ENCODE measurements around the gene PPME1. TPM values are rescaled to one million over a fixed set of nuclear protein-coding genes. Genes with fewer than 3 reads are reported as not detected.
A peak's percentile ranks its signal among the peaks of the same experiment; 100 is the strongest.

PPME1 gene
- total RNA-seq, 1 donor from 2014 or later = 401 TPM

- no peak overlapping the region for H3K27ac ChIP-seq (ENCODE audit: low read depth, low read length)
- peaks cover 7% of the 10 kb centered on the region for H3K36me3 Mint-ChIP-seq (ENCODE audit: low read depth, unreplicated experiment)
- DNase-seq (ENCODE audit: low read depth) (peak; percentile 80), FAIRE-seq (no peak)
- peak overlapping the region; percentile 93 for H3K27ac Mint-ChIP-seq (ENCODE audit: unreplicated experiment)
- no peaks in the 10 kb centered on the region for H3K27me3 ChIP-seq (ENCODE audit: insufficient read depth, low read length)
- peaks cover 46% of the 10 kb centered on the region for H3K4me1 Mint-ChIP-seq (ENCODE audit: low read depth, unreplicated experiment)
- H3K4me1 ChIP-seq (ENCODE audit: insufficient read depth, low read length) = peaks cover 37% of the 10 kb centered on the region
- no peak overlapping the region for H3K9ac ChIP-seq (ENCODE audit: low read length)
- H3K9me3 ChIP-seq (ENCODE audit: insufficient read depth, low read depth, low read length) = no peaks in the 10 kb centered on the region
- H3K79me2 ChIP-seq (ENCODE audit: insufficient read depth, low read length) = no peaks in the 10 kb centered on the region
- TF ChIP-seq EZH2 (IDR thresholded peaks at IDR 0.05; ENCODE audit: insufficient read depth, low read length) (no peak), CTCF (IDR thresholded peaks at IDR 0.05; ENCODE audit: insufficient read depth, low read depth, low read length) (no peak)
- H3K4me3 ChIP-seq (ENCODE audit: insufficient read depth, low read depth, low read length) = no peak overlapping the region
- H3K36me3 ChIP-seq (ENCODE audit: insufficient read depth, low read length) = no peaks in the 10 kb centered on the region
- no peaks in the 10 kb centered on the region for H3K9me3 Mint-ChIP-seq (ENCODE audit: unreplicated experiment)
- H3K4me2 ChIP-seq (ENCODE audit: low read length) = no peak overlapping the region
- H4K20me1 ChIP-seq (ENCODE audit: insufficient read depth, low read length) = no peaks in the 10 kb centered on the region
- H3K27me3 Mint-ChIP-seq (ENCODE audit: low read depth, unreplicated experiment) = no peaks in the 10 kb centered on the region
- H3K4me3 Mint-ChIP-seq (ENCODE audit: unreplicated experiment) = no peak overlapping the region
- H2AFZ ChIP-seq (ENCODE audit: low read depth, low read length) = no peak overlapping the region
Observed at GRCh38 chr11:74141241-74141695, 29.8 kb upstream of the PPME1 start.

- DNase-seq (ENCODE audit: low read depth) (no peak), FAIRE-seq (no peak)
- no peaks in the 10 kb centered on the region for H3K79me2 ChIP-seq (ENCODE audit: insufficient read depth, low read length)
- H2AFZ ChIP-seq (ENCODE audit: low read depth, low read length) = no peak overlapping the region
- H3K4me3 ChIP-seq (ENCODE audit: insufficient read depth, low read depth, low read length) = no peak overlapping the region
- no peaks in the 10 kb centered on the region for H3K9me3 ChIP-seq (ENCODE audit: insufficient read depth, low read depth, low read length)
- peak overlapping the region; percentile 14 for H3K27ac ChIP-seq (ENCODE audit: low read depth, low read length)
- Mint-ChIP-seq H3K27me3 (ENCODE audit: low read depth, unreplicated experiment) (no peaks in the 10 kb centered on the region), H3K36me3 (ENCODE audit: low read depth, unreplicated experiment) (peaks cover 7% of the 10 kb centered on the region), H3K27ac (ENCODE audit: unreplicated experiment) (peak overlapping the region; percentile 76), H3K4me1 (ENCODE audit: low read depth, unreplicated experiment) (peaks cover 46% of the 10 kb centered on the region), H3K9me3 (ENCODE audit: unreplicated experiment) (no peaks in the 10 kb centered on the region), H3K4me3 (ENCODE audit: unreplicated experiment) (no peak overlapping the region)
- H4K20me1 ChIP-seq (ENCODE audit: insufficient read depth, low read length) = no peaks in the 10 kb centered on the region
- H3K36me3 ChIP-seq (ENCODE audit: insufficient read depth, low read length) = no peaks in the 10 kb centered on the region
- peaks cover 34% of the 10 kb centered on the region for H3K4me1 ChIP-seq (ENCODE audit: insufficient read depth, low read length)
- H3K27me3 ChIP-seq (ENCODE audit: insufficient read depth, low read length) = no peaks in the 10 kb centered on the region
- H3K9ac ChIP-seq (ENCODE audit: low read length) = no peak overlapping the region
- TF ChIP-seq CTCF (IDR thresholded peaks at IDR 0.05; ENCODE audit: insufficient read depth, low read depth, low read length) = no peak
- no peak for TF ChIP-seq EZH2 (IDR thresholded peaks at IDR 0.05; ENCODE audit: insufficient read depth, low read length)
- H3K4me2 ChIP-seq (ENCODE audit: low read length) = no peak overlapping the region
Observed at GRCh38 chr11:74141908-74142307, 29.2 kb upstream of the PPME1 start.

GRCh38 chr11:74142624-74143023, 28.5 kb upstream of the PPME1 start:
- Histone ChIP-seq H3K27me3 (ENCODE audit: insufficient read depth, low read length) (no peaks in the 10 kb centered on the region), H3K4me1 (ENCODE audit: insufficient read depth, low read length) (peaks cover 41% of the 10 kb centered on the region), H4K20me1 (ENCODE audit: insufficient read depth, low read length) (no peaks in the 10 kb centered on the region), H3K4me2 (ENCODE audit: low read length) (peak overlapping the region; percentile 43), H2AFZ (ENCODE audit: low read depth, low read length) (no peak overlapping the region), H3K27ac (ENCODE audit: low read depth, low read length) (peak overlapping the region; percentile 14), H3K9ac (ENCODE audit: low read length) (no peak overlapping the region), H3K9me3 (ENCODE audit: insufficient read depth, low read depth, low read length) (no peaks in the 10 kb centered on the region), H3K4me3 (ENCODE audit: insufficient read depth, low read depth, low read length) (no peak overlapping the region), H3K36me3 (ENCODE audit: insufficient read depth, low read length) (no peaks in the 10 kb centered on the region), H3K79me2 (ENCODE audit: insufficient read depth, low read length) (no peaks in the 10 kb centered on the region)
- H3K27me3 Mint-ChIP-seq (ENCODE audit: low read depth, unreplicated experiment) = no peaks in the 10 kb centered on the region
- DNase-seq (ENCODE audit: low read depth) = peak; percentile 70
- peaks cover 51% of the 10 kb centered on the region for H3K4me1 Mint-ChIP-seq (ENCODE audit: low read depth, unreplicated experiment)
- peak overlapping the region; percentile 91 for H3K27ac Mint-ChIP-seq (ENCODE audit: unreplicated experiment)
- no peak for FAIRE-seq
- H3K36me3 Mint-ChIP-seq (ENCODE audit: low read depth, unreplicated experiment) = peaks cover 9% of the 10 kb centered on the region
- H3K4me3 Mint-ChIP-seq (ENCODE audit: unreplicated experiment) = no peak overlapping the region
- TF ChIP-seq EZH2 (IDR thresholded peaks at IDR 0.05; ENCODE audit: insufficient read depth, low read length) (no peak), CTCF (IDR thresholded peaks at IDR 0.05; ENCODE audit: insufficient read depth, low read depth, low read length) (no peak)
- H3K9me3 Mint-ChIP-seq (ENCODE audit: unreplicated experiment) = peaks cover 2% of the 10 kb centered on the region

Measured in astrocyte (in vitro differentiated cells and primary cell).